WTC11 (cell line): Measurements from ENCODE around the gene GAL3ST3.

Experiments used
- TEAD4 ChIP-seq: sonication (generic); formaldehyde crosslinking; IDR thresholded peaks from 2 replicates; pipeline ENCODE4 v1.8.0; 2022; ENCODE audit warnings: mild to moderate bottlenecking, missing genetic modification reagents
- TF ChIP-seq, protein P1 (sequence below): fragments of 200-600 bp; IDR thresholded peaks from 2 replicates; pipeline ENCODE4 v1.8.0; 2022; ENCODE audit warnings: antibody characterized with exemption

DNA sequence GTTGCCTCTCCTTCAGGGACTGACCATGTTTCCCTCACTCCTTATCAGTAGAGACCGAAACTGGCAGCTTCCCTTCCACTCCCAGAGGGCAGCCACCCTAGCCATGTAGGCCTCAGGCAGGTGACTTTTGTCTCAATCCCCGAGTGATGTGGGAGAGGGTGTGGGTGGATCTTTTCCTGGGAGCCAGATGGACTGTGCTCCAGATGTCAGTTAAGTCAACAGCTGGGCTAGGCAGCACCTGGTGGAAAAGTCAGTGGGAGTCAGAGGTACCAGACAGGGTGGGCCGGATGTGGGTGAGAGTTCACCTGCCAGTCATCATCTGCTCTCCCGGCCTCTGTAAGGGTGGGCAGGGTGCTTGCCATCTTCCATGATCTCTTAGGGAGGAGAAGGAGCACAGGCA is 44.8 kb downstream of the GAL3ST3 start:
- no peak for TF ChIP-seq TEAD4
- TF ChIP-seq, protein P1, sequence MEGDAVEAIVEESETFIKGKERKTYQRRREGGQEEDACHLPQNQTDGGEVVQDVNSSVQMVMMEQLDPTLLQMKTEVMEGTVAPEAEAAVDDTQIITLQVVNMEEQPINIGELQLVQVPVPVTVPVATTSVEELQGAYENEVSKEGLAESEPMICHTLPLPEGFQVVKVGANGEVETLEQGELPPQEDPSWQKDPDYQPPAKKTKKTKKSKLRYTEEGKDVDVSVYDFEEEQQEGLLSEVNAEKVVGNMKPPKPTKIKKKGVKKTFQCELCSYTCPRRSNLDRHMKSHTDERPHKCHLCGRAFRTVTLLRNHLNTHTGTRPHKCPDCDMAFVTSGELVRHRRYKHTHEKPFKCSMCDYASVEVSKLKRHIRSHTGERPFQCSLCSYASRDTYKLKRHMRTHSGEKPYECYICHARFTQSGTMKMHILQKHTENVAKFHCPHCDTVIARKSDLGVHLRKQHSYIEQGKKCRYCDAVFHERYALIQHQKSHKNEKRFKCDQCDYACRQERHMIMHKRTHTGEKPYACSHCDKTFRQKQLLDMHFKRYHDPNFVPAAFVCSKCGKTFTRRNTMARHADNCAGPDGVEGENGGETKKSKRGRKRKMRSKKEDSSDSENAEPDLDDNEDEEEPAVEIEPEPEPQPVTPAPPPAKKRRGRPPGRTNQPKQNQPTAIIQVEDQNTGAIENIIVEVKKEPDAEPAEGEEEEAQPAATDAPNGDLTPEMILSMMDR, result no peak
